ENCODE data around the gene C11orf97. TPM values are rescaled to one million over a fixed set of nuclear protein-coding genes. Genes with fewer than 3 reads are reported as not detected.
A peak's percentile ranks its signal among the peaks of the same experiment; 100 is the strongest.

The C11orf97 gene
- total and polyA plus RNA-seq, 2 experiments from 2014 or later = not detected

DNA sequence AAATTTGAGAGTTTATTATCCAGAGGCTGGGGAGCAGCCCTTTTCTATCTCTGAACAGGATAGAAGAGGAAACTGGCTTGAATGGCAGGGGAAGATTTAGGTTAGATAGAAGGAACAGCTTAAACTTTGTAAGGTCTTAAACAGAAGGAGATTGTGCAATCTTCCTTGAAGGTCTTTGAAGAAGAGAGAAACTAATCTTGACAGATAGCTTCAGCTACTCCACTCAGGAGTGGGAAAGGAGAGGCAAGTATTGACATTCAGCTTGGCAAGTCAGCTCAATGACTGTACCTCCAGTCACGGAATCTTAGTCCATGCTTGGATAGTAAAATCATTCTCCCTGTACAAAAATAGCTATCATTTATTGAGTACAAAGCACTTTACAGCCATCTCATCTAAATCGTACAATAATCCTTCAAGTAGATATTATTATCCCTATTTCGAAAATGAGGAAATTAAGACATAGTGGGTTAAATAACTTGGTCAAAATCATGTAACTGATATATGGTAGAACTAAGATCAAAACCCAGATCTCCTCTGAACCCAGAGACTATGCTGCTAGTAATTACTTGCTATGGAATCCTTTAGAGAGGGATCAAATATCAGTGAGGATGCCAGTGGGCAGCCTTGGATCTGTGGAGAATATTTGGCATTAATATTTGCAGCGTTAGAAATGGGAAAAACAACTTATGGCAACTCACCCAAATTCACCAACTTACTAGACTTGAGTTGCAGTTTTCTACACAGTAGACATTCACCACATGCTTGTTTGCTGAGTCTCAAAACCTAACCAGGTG, 14.6 kb downstream of the C11orf97 start:
- TF ChIP-seq POLR2AphosphoS5 (IDR thresholded peaks at IDR 0.05; ENCODE audit: low read depth) (no peak), STAT1 (IDR thresholded peaks at IDR 0.05; ENCODE audit: unreplicated experiment) (no peak), NANOG (IDR thresholded peaks at IDR 0.05; ENCODE audit: borderline replicate concordance) (no peak)
- H3K4me3 Mint-ChIP-seq = no peak overlapping the region
- Histone ChIP-seq H3K27ac (ENCODE audit: low read depth) (no peak overlapping the region), H3F3A (replicated peaks; ENCODE audit: low read depth) (no peaks in the 10 kb centered on the region), H3K79me2 (replicated peaks; ENCODE audit: insufficient read depth) (no peaks in the 10 kb centered on the region), H3K9me2 (ENCODE audit: insufficient read depth) (no peaks in the 10 kb centered on the region), H3K4me3 (no peak overlapping the region), H3K27me3 (ENCODE audit: insufficient read depth) (no peaks in the 10 kb centered on the region; the same call in 1 of the 2 replicates), H3K4me1 (ENCODE audit: insufficient read depth) (no peaks in the 10 kb centered on the region), H3K4me2 (no peak overlapping the region), H2AFZ (no peak overlapping the region; the same call in 1 of the 2 replicates), H4K20me1 (replicated peaks; ENCODE audit: insufficient read depth) (no peaks in the 10 kb centered on the region), H3K36me3 (ENCODE audit: insufficient read depth) (no peaks in the 10 kb centered on the region)
- H3K36me3 Mint-ChIP-seq (ENCODE audit: low read depth) = no peaks in the 10 kb centered on the region
- peaks cover 5% of the 10 kb centered on the region for H3K27me3 Mint-ChIP-seq (ENCODE audit: insufficient read depth, low read depth, poor library complexity)
- ATAC-seq (no peak), DNase-seq (ENCODE audit: low spot score) (no peak)
- no peaks in the 10 kb centered on the region for H3K4me1 Mint-ChIP-seq
- no peaks in the 10 kb centered on the region for H3K9me3 Mint-ChIP-seq
- H3K27ac Mint-ChIP-seq = no peak overlapping the region

DNA sequence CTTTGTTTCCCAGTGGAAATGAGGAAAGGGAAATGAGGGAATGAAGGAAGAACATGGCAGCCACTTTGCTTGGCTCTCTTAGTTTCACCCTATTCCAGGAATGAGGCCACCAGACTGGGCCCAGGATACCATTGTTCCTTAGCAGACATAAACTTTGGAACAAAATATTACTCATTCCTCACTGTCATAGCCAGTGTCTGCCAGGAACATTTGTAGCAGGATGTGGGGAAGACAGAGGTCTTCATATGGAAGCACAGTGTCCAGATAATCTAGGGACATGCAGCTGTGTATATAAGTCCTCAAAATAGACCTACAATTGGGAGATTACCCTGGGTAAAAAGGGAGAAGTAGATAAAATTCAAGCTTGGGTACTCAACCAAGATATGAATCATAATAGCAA, 16.3 kb downstream of the C11orf97 start:
- no peaks in the 10 kb centered on the region for H3K4me1 ChIP-seq (ENCODE audit: insufficient read depth)
- H3K27ac ChIP-seq (ENCODE audit: low read depth) = no peak overlapping the region
- 0 out of 2 replicates have a peak overlapping the region, but pooled peaks have one; percentile 43 for H2AFZ ChIP-seq
- Mint-ChIP-seq H3K36me3 (ENCODE audit: low read depth) (no peaks in the 10 kb centered on the region), H3K9me3 (no peaks in the 10 kb centered on the region), H3K27ac (no peak overlapping the region), H3K4me1 (no peaks in the 10 kb centered on the region), H3K27me3 (ENCODE audit: insufficient read depth, low read depth, poor library complexity) (peaks cover 5% of the 10 kb centered on the region), H3K4me3 (no peak overlapping the region)
- no peak overlapping the region for H3K4me3 ChIP-seq
- H3K27me3 ChIP-seq (ENCODE audit: insufficient read depth) = no peaks in the 10 kb centered on the region; the same call in 1 of the 2 replicates
- H3K9me2 ChIP-seq (ENCODE audit: insufficient read depth) = no peaks in the 10 kb centered on the region
- no peaks in the 10 kb centered on the region for H3K79me2 ChIP-seq (replicated peaks; ENCODE audit: insufficient read depth)
- no peaks in the 10 kb centered on the region for H4K20me1 ChIP-seq (replicated peaks; ENCODE audit: insufficient read depth)
- no peaks in the 10 kb centered on the region for H3K36me3 ChIP-seq (ENCODE audit: insufficient read depth)
- ATAC-seq = no peak
- H3K4me2 ChIP-seq = no peak overlapping the region
- no peak for DNase-seq (ENCODE audit: low spot score)
- H3F3A ChIP-seq (replicated peaks; ENCODE audit: low read depth) = no peaks in the 10 kb centered on the region
- TF ChIP-seq ZNF331 (CRISPR knock-in tag; IDR thresholded peaks at IDR 0.05; ENCODE audit: low read depth) (no peak), CREB1 (CRISPR knock-in tag; IDR thresholded peaks at IDR 0.05; ENCODE audit: low read depth) (no peak), NANOG (IDR thresholded peaks at IDR 0.05; ENCODE audit: borderline replicate concordance) (no peak), ZNF114 (CRISPR knock-in tag; IDR thresholded peaks at IDR 0.05) (no peak), EZH2phosphoT487 (IDR thresholded peaks at IDR 0.05; ENCODE audit: unreplicated experiment) (no peak), POLR2AphosphoS5 (IDR thresholded peaks at IDR 0.05; ENCODE audit: low read depth) (no peak)
- TF ChIP-seq, protein P1, sequence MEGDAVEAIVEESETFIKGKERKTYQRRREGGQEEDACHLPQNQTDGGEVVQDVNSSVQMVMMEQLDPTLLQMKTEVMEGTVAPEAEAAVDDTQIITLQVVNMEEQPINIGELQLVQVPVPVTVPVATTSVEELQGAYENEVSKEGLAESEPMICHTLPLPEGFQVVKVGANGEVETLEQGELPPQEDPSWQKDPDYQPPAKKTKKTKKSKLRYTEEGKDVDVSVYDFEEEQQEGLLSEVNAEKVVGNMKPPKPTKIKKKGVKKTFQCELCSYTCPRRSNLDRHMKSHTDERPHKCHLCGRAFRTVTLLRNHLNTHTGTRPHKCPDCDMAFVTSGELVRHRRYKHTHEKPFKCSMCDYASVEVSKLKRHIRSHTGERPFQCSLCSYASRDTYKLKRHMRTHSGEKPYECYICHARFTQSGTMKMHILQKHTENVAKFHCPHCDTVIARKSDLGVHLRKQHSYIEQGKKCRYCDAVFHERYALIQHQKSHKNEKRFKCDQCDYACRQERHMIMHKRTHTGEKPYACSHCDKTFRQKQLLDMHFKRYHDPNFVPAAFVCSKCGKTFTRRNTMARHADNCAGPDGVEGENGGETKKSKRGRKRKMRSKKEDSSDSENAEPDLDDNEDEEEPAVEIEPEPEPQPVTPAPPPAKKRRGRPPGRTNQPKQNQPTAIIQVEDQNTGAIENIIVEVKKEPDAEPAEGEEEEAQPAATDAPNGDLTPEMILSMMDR (conservative IDR thresholded peaks at IDR 0.05; ENCODE audit: low read depth in 2 of 2) = no peak
- TF ChIP-seq, protein P2, sequence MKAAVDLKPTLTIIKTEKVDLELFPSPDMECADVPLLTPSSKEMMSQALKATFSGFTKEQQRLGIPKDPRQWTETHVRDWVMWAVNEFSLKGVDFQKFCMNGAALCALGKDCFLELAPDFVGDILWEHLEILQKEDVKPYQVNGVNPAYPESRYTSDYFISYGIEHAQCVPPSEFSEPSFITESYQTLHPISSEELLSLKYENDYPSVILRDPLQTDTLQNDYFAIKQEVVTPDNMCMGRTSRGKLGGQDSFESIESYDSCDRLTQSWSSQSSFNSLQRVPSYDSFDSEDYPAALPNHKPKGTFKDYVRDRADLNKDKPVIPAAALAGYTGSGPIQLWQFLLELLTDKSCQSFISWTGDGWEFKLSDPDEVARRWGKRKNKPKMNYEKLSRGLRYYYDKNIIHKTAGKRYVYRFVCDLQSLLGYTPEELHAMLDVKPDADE (IDR thresholded peaks at IDR 0.05) = no peak
- TF ChIP-seq, protein P3, sequence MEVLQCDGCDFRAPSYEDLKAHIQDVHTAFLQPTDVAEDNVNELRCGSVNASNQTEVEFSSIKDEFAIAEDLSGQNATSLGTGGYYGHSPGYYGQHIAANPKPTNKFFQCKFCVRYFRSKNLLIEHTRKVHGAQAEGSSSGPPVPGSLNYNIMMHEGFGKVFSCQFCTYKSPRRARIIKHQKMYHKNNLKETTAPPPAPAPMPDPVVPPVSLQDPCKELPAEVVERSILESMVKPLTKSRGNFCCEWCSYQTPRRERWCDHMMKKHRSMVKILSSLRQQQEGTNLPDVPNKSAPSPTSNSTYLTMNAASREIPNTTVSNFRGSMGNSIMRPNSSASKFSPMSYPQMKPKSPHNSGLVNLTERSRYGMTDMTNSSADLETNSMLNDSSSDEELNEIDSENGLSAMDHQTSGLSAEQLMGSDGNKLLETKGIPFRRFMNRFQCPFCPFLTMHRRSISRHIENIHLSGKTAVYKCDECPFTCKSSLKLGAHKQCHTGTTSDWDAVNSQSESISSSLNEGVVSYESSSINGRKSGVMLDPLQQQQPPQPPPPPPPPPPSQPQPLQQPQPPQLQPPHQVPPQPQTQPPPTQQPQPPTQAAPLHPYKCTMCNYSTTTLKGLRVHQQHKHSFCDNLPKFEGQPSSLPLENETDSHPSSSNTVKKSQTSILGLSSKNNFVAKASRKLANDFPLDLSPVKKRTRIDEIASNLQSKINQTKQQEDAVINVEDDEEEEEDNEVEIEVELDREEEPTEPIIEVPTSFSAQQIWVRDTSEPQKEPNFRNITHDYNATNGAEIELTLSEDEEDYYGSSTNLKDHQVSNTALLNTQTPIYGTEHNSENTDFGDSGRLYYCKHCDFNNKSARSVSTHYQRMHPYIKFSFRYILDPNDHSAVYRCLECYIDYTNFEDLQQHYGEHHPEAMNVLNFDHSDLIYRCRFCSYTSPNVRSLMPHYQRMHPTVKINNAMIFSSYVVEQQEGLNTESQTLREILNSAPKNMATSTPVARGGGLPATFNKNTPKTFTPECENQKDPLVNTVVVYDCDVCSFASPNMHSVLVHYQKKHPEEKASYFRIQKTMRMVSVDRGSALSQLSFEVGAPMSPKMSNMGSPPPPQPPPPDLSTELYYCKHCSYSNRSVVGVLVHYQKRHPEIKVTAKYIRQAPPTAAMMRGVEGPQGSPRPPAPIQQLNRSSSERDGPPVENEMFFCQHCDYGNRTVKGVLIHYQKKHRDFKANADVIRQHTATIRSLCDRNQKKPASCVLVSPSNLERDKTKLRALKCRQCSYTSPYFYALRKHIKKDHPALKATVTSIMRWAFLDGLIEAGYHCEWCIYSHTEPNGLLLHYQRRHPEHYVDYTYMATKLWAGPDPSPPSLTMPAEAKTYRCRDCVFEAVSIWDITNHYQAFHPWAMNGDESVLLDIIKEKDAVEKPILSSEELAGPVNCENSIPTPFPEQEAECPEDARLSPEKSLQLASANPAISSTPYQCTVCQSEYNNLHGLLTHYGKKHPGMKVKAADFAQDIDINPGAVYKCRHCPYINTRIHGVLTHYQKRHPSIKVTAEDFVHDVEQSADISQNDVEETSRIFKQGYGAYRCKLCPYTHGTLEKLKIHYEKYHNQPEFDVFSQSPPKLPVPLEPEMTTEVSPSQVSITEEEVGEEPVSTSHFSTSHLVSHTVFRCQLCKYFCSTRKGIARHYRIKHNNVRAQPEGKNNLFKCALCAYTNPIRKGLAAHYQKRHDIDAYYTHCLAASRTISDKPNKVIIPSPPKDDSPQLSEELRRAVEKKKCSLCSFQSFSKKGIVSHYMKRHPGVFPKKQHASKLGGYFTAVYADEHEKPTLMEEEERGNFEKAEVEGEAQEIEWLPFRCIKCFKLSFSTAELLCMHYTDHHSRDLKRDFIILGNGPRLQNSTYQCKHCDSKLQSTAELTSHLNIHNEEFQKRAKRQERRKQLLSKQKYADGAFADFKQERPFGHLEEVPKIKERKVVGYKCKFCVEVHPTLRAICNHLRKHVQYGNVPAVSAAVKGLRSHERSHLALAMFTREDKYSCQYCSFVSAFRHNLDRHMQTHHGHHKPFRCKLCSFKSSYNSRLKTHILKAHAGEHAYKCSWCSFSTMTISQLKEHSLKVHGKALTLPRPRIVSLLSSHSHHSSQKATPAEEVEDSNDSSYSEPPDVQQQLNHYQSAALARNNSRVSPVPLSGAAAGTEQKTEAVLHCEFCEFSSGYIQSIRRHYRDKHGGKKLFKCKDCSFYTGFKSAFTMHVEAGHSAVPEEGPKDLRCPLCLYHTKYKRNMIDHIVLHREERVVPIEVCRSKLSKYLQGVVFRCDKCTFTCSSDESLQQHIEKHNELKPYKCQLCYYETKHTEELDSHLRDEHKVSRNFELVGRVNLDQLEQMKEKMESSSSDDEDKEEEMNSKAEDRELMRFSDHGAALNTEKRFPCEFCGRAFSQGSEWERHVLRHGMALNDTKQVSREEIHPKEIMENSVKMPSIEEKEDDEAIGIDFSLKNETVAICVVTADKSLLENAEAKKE (CRISPR knock-in tag; IDR thresholded peaks at IDR 0.05) = no peak

Measured in GM23338 (cell line).